Measurements from ENCODE around the gene SHB.

- TF ChIP-seq POLR2AphosphoS5 (IDR thresholded peaks at IDR 0.05; ENCODE audit: low read depth, low read length) (no peak), SIN3A (IDR thresholded peaks at IDR 0.05; ENCODE audit: borderline replicate concordance, insufficient read depth, low read length) (no peak), FOXP2 (optimal IDR thresholded peaks at IDR 0.05; ENCODE audit: borderline replicate concordance, extremely low read depth, extremely low read length, insufficient read depth) (no peak), REST (IDR thresholded peaks at IDR 0.05; ENCODE audit: insufficient read depth in 1 of 2, low read depth in 2 of 2, low read length in 2 of 2) (no peak)
Measured at GRCh38 chr9:37916471-37917312, 152.3 kb downstream of the SHB start.
